Measurements from ENCODE around the gene CD164.
A peak's percentile ranks its signal among the peaks of the same experiment; 100 is the strongest.

Gene CD164

DNA sequence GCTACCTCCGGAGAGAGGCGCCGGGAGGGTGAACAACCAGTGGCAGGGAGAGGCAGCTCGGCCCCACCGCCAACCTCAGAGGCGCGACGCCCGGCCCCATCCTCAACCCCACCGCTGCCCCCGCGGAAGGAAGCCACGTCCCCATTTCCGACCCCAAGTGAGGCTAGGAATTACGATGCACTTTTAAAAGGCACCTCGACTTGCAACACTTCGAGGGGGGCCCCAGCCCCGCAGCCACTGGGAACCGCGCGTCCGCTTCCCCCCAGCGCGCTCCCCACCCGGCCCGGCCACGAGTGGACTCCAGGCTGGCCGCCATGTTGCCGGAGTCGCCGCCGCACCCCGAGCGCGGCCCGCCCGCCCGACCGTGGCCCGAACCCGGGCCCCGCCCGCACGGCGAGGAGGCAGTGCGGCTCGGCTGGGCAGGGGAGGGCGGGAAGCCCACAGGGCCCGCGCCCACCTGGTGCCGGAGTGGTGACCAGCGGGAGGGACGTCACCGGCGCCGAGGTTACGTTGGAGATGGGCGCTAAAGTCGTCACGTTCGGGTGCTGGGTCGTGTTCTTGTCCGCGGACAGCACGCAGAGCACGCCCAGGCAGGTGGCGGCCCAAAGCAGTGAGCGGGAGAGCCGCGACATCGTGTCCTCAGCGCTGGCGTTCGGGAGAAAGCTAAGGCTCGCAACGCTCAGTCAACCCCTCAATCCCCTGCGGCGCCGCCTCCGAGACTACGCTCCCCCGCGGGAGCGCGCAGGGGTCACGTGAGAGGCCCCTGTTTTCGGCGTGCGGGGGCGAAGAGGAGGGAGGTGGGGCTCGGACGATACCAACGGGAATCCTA, at the start of gene CD164:
Gene CD164 (minus strand): TSS at position 721 of the 829 bp plus-strand sequence. CDS start 89 bp downstream, at position 632.
- peak; percentile 97 for DNase-seq (ENCODE audit: low read depth)

- no peak for DNase-seq (ENCODE audit: low read depth)
These were observed 47.2 kb upstream of the CD164 start for GRCh38 chr6:109429496-109429895.

- DNase-seq (ENCODE audit: low read depth), result peak; percentile 33
These were observed 46.7 kb upstream of the CD164 start for GRCh38 chr6:109428889-109429477.

DNA sequence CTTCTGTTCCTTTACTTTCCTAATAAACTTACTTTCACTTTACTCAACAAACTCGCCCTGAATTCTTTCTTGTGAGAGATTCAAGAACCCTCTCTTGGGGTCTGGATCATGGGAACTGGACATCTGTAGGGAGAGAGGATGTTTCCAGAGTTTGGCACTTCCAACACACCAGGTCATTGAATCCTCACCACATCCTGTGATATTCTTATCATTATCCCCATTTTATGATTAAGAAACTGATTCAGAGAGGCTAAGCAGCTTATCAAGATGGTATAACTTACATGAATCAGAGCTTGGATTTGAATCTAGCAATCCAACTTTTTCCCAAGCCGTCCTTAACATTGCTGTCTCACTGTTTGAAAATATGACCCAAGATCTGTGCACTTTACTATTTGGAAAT, 42.7 kb upstream of the CD164 start:
- no peak for DNase-seq (ENCODE audit: low read depth)

DNA sequence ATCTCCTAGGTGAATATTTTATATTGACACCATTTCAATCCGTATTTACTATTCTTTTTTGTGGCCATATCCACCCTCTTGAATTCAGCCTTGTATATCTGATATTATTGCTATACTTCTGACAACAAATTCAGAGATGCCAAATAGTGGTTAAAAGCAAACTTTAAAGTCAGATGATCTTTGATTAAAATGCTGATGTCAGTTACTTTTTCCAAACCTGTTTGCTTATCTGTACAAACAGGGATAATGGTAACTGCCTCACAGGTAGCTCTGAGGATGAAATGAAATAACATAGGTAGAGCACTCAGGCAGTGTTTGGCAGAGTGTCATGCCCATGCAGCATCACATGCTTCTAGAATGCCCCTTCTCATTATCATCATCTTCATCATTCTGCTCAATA, 38.9 kb upstream of the CD164 start:
- DNase-seq (ENCODE audit: low read depth), result no peak

GRCh38 chr6:109420751-109421150, 38.5 kb upstream of the CD164 start:
- DNase-seq (ENCODE audit: low read depth), result peak; percentile 41

DNA sequence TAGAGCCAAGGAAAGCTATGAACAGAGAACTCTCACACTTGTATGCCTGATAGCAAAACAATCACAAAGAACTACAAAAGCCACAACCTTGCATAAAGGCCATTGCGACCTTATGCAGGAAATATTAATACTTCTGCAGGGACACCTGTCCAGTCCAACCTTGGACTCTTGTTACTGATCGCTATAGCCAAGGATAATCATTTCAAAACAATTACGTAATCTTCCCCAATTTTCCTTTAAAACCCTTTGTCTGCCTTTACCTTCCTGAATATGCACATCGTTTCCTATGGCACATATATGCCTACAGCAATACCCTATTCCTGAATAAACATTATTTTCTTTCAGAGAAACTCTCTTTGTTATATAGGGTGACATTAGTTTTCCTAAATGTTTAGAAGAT, 35.4 kb upstream of the CD164 start:
- DNase-seq (ENCODE audit: low read depth), result no peak

DNA sequence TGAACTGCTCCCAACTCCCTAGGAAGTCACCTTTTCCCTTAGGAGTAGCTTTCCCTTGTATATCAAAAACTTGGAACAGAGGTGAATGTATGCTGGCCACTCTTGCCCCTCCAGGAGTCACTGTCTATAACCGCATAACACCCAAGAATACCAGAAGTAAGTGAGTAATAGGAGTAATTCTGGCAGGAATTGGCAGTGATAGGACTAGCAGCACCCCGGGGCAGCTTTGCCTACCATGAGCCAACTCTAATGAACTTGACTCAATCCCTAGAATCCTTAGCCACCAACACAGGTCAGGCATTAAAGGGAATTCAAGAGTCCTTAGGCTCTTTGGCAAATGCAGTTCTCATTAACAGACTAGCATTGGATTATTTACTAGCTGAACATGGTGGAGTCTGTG, 28.8 kb upstream of the CD164 start:
- DNase-seq (ENCODE audit: low read depth), result no peak

DNA sequence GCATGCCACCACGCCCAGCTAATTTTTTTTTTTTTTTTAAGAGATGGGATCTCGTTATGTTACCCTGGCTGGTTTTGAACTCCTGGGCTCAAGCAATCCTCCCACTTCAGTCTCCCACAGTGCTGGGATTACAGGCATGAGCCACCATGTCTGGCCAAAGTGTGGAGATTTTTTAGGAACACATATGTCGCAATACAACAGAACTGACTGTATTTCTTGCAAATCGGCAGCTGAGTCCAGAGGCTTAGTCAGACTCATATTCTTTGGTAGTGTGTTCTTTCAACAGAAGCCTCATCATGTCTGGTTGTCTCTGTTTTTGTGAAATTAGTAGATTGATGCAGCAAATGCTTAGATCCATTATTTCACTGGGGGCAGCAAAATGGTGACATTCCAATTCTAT, 23.9 kb upstream of the CD164 start:
- peak; percentile 38 for DNase-seq (ENCODE audit: low read depth)

- peak; percentile 33 for DNase-seq (ENCODE audit: low read depth)
These were observed 14.8 kb upstream of the CD164 start for GRCh38 chr6:109397020-109397419.

GRCh38 chr6:109396046-109396718, 13.9 kb upstream of the CD164 start:
- DNase-seq (ENCODE audit: low read depth), result no peak

DNA sequence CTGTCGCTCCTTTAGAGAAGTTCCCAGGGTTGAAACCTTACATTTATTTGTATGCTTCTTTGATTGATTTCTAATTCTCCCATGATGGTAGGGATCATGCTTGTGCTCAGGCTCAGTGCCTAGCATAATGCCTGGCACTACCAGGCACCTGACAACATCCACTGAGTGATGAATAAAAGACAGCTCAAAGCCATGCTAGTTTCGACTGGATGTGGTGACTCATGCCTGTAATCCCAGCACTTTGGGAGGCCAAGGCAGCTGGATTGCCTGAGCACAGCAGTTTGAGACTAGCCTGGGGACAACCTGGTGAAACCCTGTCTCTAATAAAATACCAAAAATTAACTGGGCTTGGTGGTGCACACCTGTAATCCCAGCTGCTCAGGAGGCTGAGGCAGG, 11.6 kb upstream of the CD164 start:
- DNase-seq (ENCODE audit: low read depth), result peak; percentile 37

GRCh38 chr6:109393157-109393885, 11.1 kb upstream of the CD164 start:
- no peak for DNase-seq (ENCODE audit: low read depth)

GRCh38 chr6:109389650-109390274, 7.5 kb upstream of the CD164 start:
- no peak for DNase-seq (ENCODE audit: low read depth)

GRCh38 chr6:109388265-109388664, 6.0 kb upstream of the CD164 start:
- no peak for DNase-seq (ENCODE audit: low read depth)

GRCh38 chr6:109383438-109383940, 1.2 kb upstream of the CD164 start:
- no peak for DNase-seq (ENCODE audit: low read depth)

- DNase-seq (ENCODE audit: low read depth), result peak; percentile 94
These were observed 540 bp upstream of the CD164 start for GRCh38 chr6:109382576-109383437.

GRCh38 chr6:109381061-109381746, 1.1 kb downstream of the CD164 start:
- DNase-seq (ENCODE audit: low read depth), result peak; percentile 38

- peak; percentile 55 for DNase-seq (ENCODE audit: low read depth)
These were observed 2.6 kb downstream of the CD164 start for GRCh38 chr6:109379711-109380110.

- DNase-seq (ENCODE audit: low read depth), result no peak
These were observed 4.5 kb downstream of the CD164 start for GRCh38 chr6:109377717-109378116.
